Peyer's patch (tissue), 4 donors: ENCODE results near the gene PDE4B.

ENCODE experiments used
- POLR2A ChIP-seq, 2 donors: fragments of 450-650 bp; IDR thresholded peaks; one replicate each; pipeline ENCODE4 v1.5.1; 2017; ENCODE audit warnings: antibody characterized with exemption in 2 of 2, mild to moderate bottlenecking in 2 of 2, moderate library complexity in 2 of 2
- TF ChIP-seq, protein P1 (sequence below), 6 experiments: fragments of 450-650 bp in 4 of 6; fragments of 200-600 bp in 2 of 6; sonication (generic) in 1 of 6; IDR thresholded peaks; one replicate each; pipeline ENCODE4 v1.5.1; 2017 to 2019; ENCODE audit warnings: antibody characterized with exemption in 6 of 6, mild to moderate bottlenecking in 3 of 6, moderate library complexity in 1 of 6

DNA sequence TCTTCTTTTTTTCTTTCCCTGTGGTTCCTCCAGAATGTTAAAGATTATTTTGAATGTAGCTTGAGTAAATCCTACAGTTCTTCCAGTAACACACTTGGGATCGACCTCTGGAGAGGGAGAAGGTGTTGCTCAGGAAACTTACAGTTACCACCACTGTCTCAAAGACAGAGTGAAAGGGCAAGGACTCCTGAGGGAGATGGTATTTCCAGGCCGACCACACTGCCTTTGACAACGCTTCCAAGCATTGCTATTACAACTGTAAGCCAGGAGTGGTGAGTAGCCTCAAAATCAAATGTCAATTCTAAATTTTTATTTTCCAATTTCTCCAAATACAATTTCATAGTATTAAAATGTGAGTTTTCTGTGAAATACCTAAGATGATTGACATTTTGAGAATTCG is 125.9 kb downstream of the PDE4B start:
- TF ChIP-seq, protein P1, sequence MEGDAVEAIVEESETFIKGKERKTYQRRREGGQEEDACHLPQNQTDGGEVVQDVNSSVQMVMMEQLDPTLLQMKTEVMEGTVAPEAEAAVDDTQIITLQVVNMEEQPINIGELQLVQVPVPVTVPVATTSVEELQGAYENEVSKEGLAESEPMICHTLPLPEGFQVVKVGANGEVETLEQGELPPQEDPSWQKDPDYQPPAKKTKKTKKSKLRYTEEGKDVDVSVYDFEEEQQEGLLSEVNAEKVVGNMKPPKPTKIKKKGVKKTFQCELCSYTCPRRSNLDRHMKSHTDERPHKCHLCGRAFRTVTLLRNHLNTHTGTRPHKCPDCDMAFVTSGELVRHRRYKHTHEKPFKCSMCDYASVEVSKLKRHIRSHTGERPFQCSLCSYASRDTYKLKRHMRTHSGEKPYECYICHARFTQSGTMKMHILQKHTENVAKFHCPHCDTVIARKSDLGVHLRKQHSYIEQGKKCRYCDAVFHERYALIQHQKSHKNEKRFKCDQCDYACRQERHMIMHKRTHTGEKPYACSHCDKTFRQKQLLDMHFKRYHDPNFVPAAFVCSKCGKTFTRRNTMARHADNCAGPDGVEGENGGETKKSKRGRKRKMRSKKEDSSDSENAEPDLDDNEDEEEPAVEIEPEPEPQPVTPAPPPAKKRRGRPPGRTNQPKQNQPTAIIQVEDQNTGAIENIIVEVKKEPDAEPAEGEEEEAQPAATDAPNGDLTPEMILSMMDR (IDR thresholded peaks at IDR 0.05): no peak
- TF ChIP-seq POLR2A (IDR thresholded peaks at IDR 0.05): no peak
